Activated naive CD8-positive, alpha-beta T cell treated with anti-CD3 and anti-CD28 coated beads, Interleukin-2, amount 50 U/mL, for 24 hours (primary cell): ENCODE results near the gene SLC30A5.
"Not testable (repeated sequence)": the region's sequence is repeated elsewhere in the genome, so short reads cannot be mapped to it uniquely, and the experiment has no call there.

Experiments
- ATAC-seq: fragments of 150-1000 bp; cut with Tn5 transposase; one replicate; pipeline ENCODE4 v1.10.0; 2021
- DNase-seq: peaks from one replicate; pipeline ENCODE4 v3.0.0; 2021
- H3K27ac Mint-ChIP-seq: one replicate; pipeline ENCODE4 v1.8.0; 2021; ENCODE audit warnings: mild to moderate bottlenecking, mixed read lengths
- H3K27me3 Mint-ChIP-seq: one replicate; pipeline ENCODE4 v1.8.0; 2021; ENCODE audit warnings: mixed read lengths
- H3K36me3 Mint-ChIP-seq: one replicate; pipeline ENCODE4 v1.8.0; 2021; ENCODE audit warnings: low read depth, mixed read lengths
- H3K4me1 Mint-ChIP-seq: one replicate; pipeline ENCODE4 v1.8.0; 2021; ENCODE audit warnings: mixed read lengths
- H3K4me3 Mint-ChIP-seq: one replicate; pipeline ENCODE4 v1.8.0; 2021; ENCODE audit warnings: mild to moderate bottlenecking, moderate library complexity, mixed read lengths
- H3K9me3 Mint-ChIP-seq: one replicate; pipeline ENCODE4 v1.8.0; 2021; ENCODE audit warnings: mixed read lengths

The SLC30A5 gene

DNA sequence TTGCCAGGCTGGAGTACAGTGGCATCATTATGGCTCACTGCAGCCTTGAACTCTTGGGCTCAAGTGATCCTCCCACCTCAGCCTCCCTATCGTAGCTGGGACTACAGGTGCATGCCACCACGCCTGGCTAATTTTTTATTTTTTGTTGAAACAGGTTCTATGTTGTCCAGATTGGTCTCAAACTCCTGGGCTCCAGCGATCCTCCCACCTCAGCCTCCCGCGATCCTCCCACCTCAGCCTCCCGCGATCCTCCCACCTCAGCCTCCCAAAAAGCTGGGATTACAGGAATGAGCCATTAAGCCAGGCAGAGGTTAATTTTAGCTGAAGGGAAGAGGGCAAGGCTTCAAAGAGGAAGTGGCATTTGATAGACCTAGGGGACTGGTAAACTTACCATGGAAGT is 40.3 kb downstream of the SLC30A5 start:
- Mint-ChIP-seq H3K27me3 (no peaks in the 10 kb centered on the region), H3K27ac (no peak overlapping the region), H3K4me1 (no peaks in the 10 kb centered on the region)

GRCh38 chr5:69136293-69136692 is 42.5 kb downstream of the SLC30A5 start:
- DNase-seq (no peak), ATAC-seq (no peak)
- Mint-ChIP-seq H3K27me3 (no peaks in the 10 kb centered on the region), H3K27ac (no peak overlapping the region), H3K4me3 (no peak overlapping the region), H3K9me3 (peaks cover 4% of the 10 kb centered on the region), H3K36me3 (peaks cover 7% of the 10 kb centered on the region), H3K4me1 (no peaks in the 10 kb centered on the region)

More for the DNA sequence above, 40.3 kb downstream of the SLC30A5 start:
- ATAC-seq: no peak
- no peak for DNase-seq
- Mint-ChIP-seq H3K36me3 (peaks cover 17% of the 10 kb centered on the region), H3K4me3 (no peak overlapping the region), H3K9me3 (no peaks in the 10 kb centered on the region)

GRCh38 chr5:69137208-69137607 is 43.4 kb downstream of the SLC30A5 start:
- H3K4me3 Mint-ChIP-seq, H3K27me3 Mint-ChIP-seq, H3K9me3 Mint-ChIP-seq, ATAC-seq, H3K4me1 Mint-ChIP-seq, H3K27ac Mint-ChIP-seq, H3K36me3 Mint-ChIP-seq, DNase-seq: not testable (repeated sequence)

DNA sequence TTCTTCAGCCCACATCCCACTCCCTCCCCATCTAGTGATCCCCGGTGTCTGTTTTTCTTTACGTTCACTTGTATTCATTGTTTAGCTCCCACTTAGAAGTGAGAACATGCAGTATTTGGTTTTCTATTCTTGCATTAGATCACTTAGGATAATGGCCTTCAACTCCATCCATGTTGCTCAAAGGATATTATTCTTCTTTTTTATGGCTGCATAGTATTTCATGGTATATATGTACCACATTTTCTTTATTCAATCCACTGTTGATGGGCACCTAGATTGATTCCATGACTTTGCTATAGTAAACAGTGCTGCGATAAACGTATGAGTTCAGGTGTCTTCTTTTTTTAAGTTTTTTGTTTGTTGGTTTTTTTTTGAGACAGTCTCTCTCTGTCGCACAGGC is 44.0 kb downstream of the SLC30A5 start:
- Mint-ChIP-seq H3K4me1 (no peaks in the 10 kb centered on the region), H3K9me3 (peaks cover 4% of the 10 kb centered on the region), H3K36me3 (peaks cover 5% of the 10 kb centered on the region), H3K27ac (no peak overlapping the region), H3K27me3 (no peaks in the 10 kb centered on the region), H3K4me3 (no peak overlapping the region)
- DNase-seq (no peak), ATAC-seq (no peak)

- Mint-ChIP-seq H3K4me3 (no peak overlapping the region), H3K27me3 (no peaks in the 10 kb centered on the region), H3K4me1 (no peaks in the 10 kb centered on the region), H3K36me3 (peaks cover 1% of the 10 kb centered on the region), H3K27ac (no peak overlapping the region), H3K9me3 (peaks cover 4% of the 10 kb centered on the region)
- DNase-seq: no peak
- no peak for ATAC-seq
These were observed 45.0 kb downstream of the SLC30A5 start for GRCh38 chr5:69138766-69139165.

DNA sequence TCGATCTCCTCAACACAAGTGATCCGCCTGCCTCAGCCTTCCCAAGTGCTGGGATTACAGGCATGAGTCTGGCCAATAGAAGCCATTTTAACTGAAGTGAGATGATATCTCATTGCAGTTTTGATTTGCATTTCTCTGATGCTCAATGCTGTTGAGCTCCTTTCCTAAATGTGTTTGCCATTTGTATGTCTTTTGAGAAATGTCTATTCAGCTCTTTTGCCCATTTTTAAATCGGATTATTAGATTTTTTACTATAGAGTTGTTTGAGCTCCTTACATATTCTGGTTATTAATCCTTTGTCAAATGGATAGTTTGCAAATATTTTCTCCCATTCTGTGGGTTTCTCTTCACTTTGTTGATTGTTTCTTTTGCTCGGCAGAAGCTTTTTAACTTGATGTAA is 46.4 kb downstream of the SLC30A5 start:
- H3K36me3 Mint-ChIP-seq, H3K27ac Mint-ChIP-seq, H3K4me1 Mint-ChIP-seq, DNase-seq, H3K27me3 Mint-ChIP-seq, ATAC-seq, H3K4me3 Mint-ChIP-seq, H3K9me3 Mint-ChIP-seq: not testable (repeated sequence)

DNA sequence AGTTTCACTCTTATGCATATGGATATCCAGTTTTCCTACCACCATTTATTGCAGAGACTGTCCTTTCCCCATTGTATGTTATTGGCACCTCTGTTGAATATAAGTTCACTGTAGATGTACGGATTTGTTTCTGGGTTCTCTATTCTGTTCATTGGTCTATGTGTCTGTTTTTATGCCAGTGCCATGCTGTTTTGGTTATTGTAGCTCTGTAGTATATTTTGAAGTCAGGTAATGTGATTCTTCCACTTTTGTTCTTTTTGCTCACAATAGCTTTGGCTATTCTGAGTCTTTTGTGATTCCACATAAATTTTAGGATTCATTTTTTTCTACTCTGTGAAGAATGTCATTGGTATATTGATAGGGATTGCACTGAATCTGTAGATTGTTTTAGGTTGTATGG is 47.0 kb downstream of the SLC30A5 start:
- H3K36me3 Mint-ChIP-seq: no peaks in the 10 kb centered on the region
- peaks cover 4% of the 10 kb centered on the region for H3K9me3 Mint-ChIP-seq
- ATAC-seq: no peak
- H3K27me3 Mint-ChIP-seq: no peaks in the 10 kb centered on the region
- H3K4me3 Mint-ChIP-seq: no peak overlapping the region
- DNase-seq: no peak
- no peak overlapping the region for H3K27ac Mint-ChIP-seq
- H3K4me1 Mint-ChIP-seq: no peaks in the 10 kb centered on the region

DNA sequence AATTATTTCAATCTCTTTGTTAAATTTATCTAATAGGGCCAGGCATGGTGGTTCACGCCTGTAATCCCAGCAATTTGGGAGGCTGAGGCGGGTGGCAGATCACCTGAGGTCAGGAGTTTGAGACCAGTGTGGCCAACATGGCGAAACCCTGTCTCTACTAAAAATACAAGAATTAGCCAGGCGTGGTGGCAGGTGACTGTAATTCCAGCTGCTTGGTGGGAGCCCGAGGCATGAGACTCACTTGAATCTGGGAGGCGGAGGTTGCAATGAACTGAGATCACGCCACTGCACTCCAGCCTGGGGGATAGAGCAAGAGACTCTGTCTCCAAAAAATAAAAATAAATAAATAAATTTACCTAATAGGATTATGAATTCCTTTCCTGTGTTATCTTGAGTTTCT is 54.8 kb downstream of the SLC30A5 start:
- not testable (repeated sequence) for H3K36me3 Mint-ChIP-seq, H3K27me3 Mint-ChIP-seq, DNase-seq, ATAC-seq, H3K4me1 Mint-ChIP-seq, H3K27ac Mint-ChIP-seq, H3K9me3 Mint-ChIP-seq, H3K4me3 Mint-ChIP-seq

DNA sequence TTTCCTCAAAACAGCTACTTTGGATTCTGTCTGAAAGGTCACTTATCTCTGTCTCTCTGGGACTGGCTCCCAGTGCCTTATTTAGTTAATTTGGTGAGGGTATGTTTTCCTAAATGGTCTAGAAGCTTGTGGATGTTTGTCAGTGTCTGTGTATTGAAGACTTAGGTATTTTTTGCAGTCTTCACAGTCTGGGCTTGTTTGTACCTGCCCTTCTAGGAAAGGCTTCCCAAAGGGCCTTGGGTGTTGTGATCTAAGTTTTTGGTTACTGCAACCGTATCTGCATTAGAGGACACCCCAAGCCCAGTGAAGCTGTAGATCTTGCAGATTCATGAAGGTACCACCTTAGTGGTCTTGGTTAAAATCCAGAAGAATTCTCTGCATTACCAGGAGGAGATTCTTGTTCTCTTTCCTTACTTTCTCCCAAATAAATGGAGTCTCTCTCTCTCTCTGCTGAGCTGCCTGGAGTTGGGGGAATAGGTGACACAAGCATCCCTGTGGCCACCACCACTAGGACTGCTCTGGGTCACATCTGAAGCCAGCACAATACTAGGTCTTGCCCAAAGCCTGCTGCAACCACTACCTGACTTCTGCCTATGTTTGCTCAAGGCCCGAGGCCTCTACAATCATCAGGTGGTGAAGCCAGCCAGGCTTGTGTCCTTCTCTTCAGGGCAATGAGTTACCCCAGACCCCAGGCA is 55.3 kb downstream of the SLC30A5 start:
- Mint-ChIP-seq H3K36me3 (no peaks in the 10 kb centered on the region), H3K27me3 (no peaks in the 10 kb centered on the region), H3K9me3 (no peaks in the 10 kb centered on the region), H3K4me1 (no peaks in the 10 kb centered on the region), H3K27ac (no peak overlapping the region), H3K4me3 (no peak overlapping the region)
- DNase-seq: no peak
- no peak for ATAC-seq

DNA sequence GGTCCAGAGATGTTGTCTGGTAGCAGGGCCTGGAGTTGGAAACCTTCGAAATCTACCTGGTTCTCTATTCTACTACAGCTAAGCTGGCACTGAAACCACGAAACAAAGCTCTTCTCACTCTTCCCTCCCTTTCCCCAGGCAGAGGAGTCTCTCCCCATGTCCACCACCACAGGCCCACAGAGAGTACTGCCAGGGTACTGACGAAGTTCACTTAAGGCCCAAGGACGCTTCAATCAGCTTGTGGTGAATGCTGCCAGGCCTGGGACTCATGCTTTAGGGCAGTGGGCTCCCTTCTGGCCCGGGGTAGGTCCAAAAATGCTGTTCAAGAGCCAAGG is 55.8 kb downstream of the SLC30A5 start:
- Mint-ChIP-seq H3K27me3 (no peaks in the 10 kb centered on the region), H3K4me3 (no peak overlapping the region), H3K36me3 (no peaks in the 10 kb centered on the region), H3K4me1 (no peaks in the 10 kb centered on the region), H3K9me3 (no peaks in the 10 kb centered on the region), H3K27ac (no peak overlapping the region)
- no peak for DNase-seq
- ATAC-seq: no peak

DNA sequence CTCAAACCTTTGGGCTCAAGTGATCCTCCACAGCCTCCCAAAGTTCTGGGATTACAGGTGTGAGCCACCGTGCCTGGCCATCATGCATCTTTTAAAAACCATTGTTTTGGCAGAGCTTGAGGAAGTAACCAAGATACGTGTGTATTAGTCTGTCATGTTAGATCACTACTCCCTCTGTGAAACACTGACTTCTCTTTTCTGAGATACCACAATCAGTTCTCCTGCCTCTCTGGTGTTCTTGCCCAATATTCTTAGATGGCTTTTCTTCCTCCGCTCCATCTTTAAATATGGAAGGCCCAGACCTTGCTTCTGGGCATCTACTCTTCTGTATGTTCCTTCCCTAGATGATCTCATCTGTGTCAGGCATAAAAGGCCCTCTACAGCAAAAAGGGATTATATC is 58.9 kb downstream of the SLC30A5 start:
- Mint-ChIP-seq H3K27me3 (no peaks in the 10 kb centered on the region), H3K36me3 (no peaks in the 10 kb centered on the region), H3K27ac (no peak overlapping the region), H3K9me3 (no peaks in the 10 kb centered on the region), H3K4me3 (no peak overlapping the region), H3K4me1 (no peaks in the 10 kb centered on the region)
- ATAC-seq: no peak
- DNase-seq: no peak

DNA sequence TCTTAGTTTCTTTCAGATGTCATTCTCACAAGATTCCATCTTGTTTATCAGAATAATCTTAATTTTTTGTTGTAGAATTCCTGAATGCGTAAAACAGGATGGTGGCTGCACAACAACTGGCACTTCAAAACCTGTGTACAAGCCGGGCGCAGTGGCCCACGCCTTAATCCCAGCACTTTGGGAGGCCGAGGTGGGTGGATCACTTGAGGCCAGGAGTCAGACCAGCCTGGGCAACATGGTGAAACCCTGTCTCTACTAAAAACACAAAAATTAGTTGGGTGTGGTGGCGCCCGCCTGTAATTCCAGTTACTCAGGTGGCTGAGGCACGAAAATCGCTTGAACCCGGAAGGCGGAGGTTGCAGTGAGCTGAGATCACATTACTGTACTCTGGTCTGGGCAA is 62.6 kb downstream of the SLC30A5 start:
- Mint-ChIP-seq H3K4me3 (no peak overlapping the region), H3K36me3 (no peaks in the 10 kb centered on the region)
- ATAC-seq: no peak

DNA sequence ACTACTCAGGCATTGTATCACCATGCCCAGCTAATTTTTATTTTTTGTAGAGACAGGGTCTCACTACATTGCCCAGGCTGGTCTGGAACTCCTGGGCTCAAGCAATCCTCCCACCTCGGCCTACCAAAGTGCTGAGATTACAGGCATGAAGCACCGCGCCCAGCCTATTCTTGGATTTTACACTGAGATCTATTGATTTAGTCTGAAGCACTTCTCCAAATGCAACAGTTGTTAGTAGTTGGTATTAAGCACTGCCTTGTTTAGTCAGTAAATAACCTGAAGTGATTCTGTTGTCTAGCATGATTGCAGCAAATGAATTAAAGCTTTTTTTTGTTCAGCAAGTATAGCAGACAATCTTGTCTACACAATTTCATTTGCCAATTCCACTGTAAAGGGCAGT is 64.2 kb downstream of the SLC30A5 start:
- Mint-ChIP-seq H3K36me3 (no peaks in the 10 kb centered on the region), H3K4me1 (no peaks in the 10 kb centered on the region), H3K27ac (no peak overlapping the region), H3K27me3 (no peaks in the 10 kb centered on the region), H3K4me3 (no peak overlapping the region), H3K9me3 (no peaks in the 10 kb centered on the region)
- DNase-seq (no peak), ATAC-seq (no peak)

More for the DNA sequence above, 62.6 kb downstream of the SLC30A5 start:
- Mint-ChIP-seq H3K27ac (no peak overlapping the region), H3K27me3 (no peaks in the 10 kb centered on the region), H3K9me3 (no peaks in the 10 kb centered on the region), H3K4me1 (no peaks in the 10 kb centered on the region)
- no peak for DNase-seq

GRCh38 chr5:69160651-69161050 is 66.8 kb downstream of the SLC30A5 start:
- ATAC-seq: no peak
- Mint-ChIP-seq H3K9me3 (no peaks in the 10 kb centered on the region), H3K27ac (no peak overlapping the region), H3K27me3 (no peaks in the 10 kb centered on the region), H3K4me1 (peaks cover under 1% of the 10 kb centered on the region), H3K36me3 (no peaks in the 10 kb centered on the region), H3K4me3 (no peak overlapping the region)
- DNase-seq: no peak

DNA sequence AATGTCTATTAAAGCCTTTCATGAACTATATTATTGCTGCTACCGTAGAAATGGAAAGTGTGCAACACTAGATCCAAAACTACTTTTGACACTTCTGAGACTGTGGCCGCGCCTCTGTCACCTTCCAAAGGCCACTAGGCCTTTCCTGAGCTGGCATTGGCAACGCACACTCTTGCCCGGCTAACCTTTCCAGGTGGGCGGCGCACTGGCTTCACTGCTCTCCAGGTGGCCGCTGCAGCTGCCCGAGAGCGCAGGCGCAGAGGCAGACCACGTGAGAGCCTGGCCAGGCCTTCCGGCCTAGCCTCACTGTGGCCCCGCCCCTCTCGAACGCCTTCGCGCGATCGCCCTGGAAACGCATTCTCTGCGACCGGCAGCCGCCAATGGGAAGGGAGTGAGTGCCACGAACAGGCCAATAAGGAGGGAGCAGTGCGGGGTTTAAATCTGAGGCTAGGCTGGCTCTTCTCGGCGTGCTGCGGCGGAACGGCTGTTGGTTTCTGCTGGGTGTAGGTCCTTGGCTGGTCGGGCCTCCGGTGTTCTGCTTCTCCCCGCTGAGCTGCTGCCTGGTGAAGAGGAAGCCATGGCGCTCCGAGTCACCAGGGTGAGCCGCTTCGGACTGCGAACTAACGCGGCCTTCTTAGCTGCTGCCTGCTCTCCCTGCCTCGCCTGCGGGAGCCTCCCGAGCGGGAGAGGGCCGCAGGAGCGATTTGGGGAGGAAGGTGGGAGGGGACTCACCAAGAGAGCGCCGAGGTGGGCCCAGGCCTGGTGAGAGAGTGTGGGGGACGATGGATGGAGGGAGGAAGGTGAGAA is 73.1 kb downstream of the SLC30A5 start, which contains the start of gene CCNB1:
Gene CCNB1, plus strand, starts transcription at position 465 of the 807 bp plus-strand sequence. Its CDS starts 113 bp downstream, at position 578.
- Mint-ChIP-seq H3K27ac (peak within 1 kb of the TSS; percentile 89), H3K9me3 (no peaks in the 10 kb centered on the region), H3K27me3 (no peaks in the 10 kb centered on the region), H3K4me1 (peaks cover 33% of the 10 kb centered on the region), H3K36me3 (peaks cover 49% of the 10 kb centered on the region), H3K4me3 (peak within 1 kb of the TSS; percentile 94)
- DNase-seq (peak; percentile 99), ATAC-seq (peak; percentile 99)
